GM12878 (cell line): Measurements from ENCODE around the gene RNF167. TPM values are rescaled to one million over a fixed set of nuclear protein-coding genes. Genes with fewer than 3 reads are reported as not detected.

ENCODE experiments used
- ATAC-seq: fragments of 200-7000 bp; cut with Tn5 transposase; 3 replicates; pipeline ENCODE4 v1.9.1; 2020; ENCODE audit warnings: mild to moderate bottlenecking, moderate library complexity
- BruUV-seq: library from RNA; stranded (reverse); fragments of 400-500 nt; replicated peaks from 2 replicates; lab custom pipeline; 2021; lab: Mats Ljungman, UMichigan
- CTCF ChIA-PET: fragments of 300-600 bp; sonication (Branson Sonifier 250); formaldehyde crosslinking; extraction: SDS; loops from one replicate; lab custom pipeline; 2021; ENCODE audit warnings: inconsistent platforms; lab: Yijun Ruan, JAX
- POLR2A ChIA-PET: fragments of 350-600 bp; formaldehyde crosslinking; extraction: SDS; loops from one replicate; lab custom pipeline; 2021; ENCODE audit warnings: inconsistent platforms; lab: Charles Lee
- RAD21 ChIA-PET: fragments of 300-600 bp; sonication (Branson Sonifier 250); formaldehyde crosslinking; loops from one replicate; lab custom pipeline; 2023; ENCODE audit warnings: antibody characterized with exemption; ENCODE audit not compliant: unreplicated experiment; lab: Charles Lee
- SMC1A ChIA-PET: fragments of 300-600 bp; sonication (Branson Sonifier 250); formaldehyde crosslinking; loops from one replicate; lab custom pipeline; 2023; ENCODE audit not compliant: unreplicated experiment, uncharacterized antibody; lab: Charles Lee
- DNase-seq: peaks from one replicate; pipeline ENCODE4 v3.0.0-alpha.2; 2011; ENCODE audit warnings: low read depth, low spot score
- FAIRE-seq: peaks from 3 replicates; lab custom pipeline; 2011; peaks lifted over from hg19 to GRCh38; lab: Jason Lieb, UNC
- H2AFZ ChIP-seq: 2 replicates; pipeline ENCODE4 v1.6.0; 2011; ENCODE audit warnings: low read depth, low read length, control low read depth; ENCODE audit not compliant: control insufficient read depth
- H3K27ac ChIP-seq: 2 replicates; pipeline ENCODE4 v1.5.1; 2011; ENCODE audit warnings: control low read depth; ENCODE audit not compliant: control insufficient read depth, insufficient read depth
- H3K27me3 ChIP-seq, 2 experiments: replicated peaks in 1 of 2; 2 replicates each; pipeline versions ENCODE4 v1.6.0 to v1.6.1; 2011; ENCODE audit warnings: low read length in 1 of 2; ENCODE audit not compliant: control insufficient read depth in 2 of 2, insufficient read depth in 2 of 2
- H3K36me3 ChIP-seq, 2 experiments: 2 replicates each; pipeline ENCODE4 v1.5.1; 2011; ENCODE audit warnings: low read length in 1 of 2; ENCODE audit not compliant: control insufficient read depth in 2 of 2, insufficient read depth in 2 of 2
- H3K4me1 ChIP-seq: 2 replicates; pipeline ENCODE4 v1.6.1; 2011; ENCODE audit warnings: mild to moderate bottlenecking, low read length, moderate library complexity, mixed read lengths; ENCODE audit not compliant: control insufficient read depth, insufficient read depth
- H3K4me2 ChIP-seq: 2 replicates; pipeline ENCODE4 v1.6.0; 2011; ENCODE audit warnings: control low read depth; ENCODE audit not compliant: control insufficient read depth, insufficient read depth
- H3K4me3 ChIP-seq: fragments of 200-600 bp; sonication (generic); 2 replicates; pipeline ENCODE4 v1.5.1; 2016
- H3K79me2 ChIP-seq: 2 replicates; pipeline ENCODE4 v1.6.0; 2011; ENCODE audit warnings: low read length; ENCODE audit not compliant: control insufficient read depth, insufficient read depth
- H3K9ac ChIP-seq: 2 replicates; pipeline ENCODE4 v1.8.0; 2011; ENCODE audit warnings: low read length, control low read depth, mixed read lengths; ENCODE audit not compliant: control insufficient read depth, insufficient read depth
- H3K9me3 ChIP-seq: replicated peaks from 3 replicates; pipeline ENCODE4 v1.5.1; 2011; ENCODE audit warnings: mild to moderate bottlenecking, low read length; ENCODE audit not compliant: control insufficient read depth, insufficient read depth
- H4K20me1 ChIP-seq: 2 replicates; pipeline ENCODE4 v1.6.0; 2011; ENCODE audit not compliant: control insufficient read depth, insufficient read depth
- ASH2L ChIP-seq: fragments of 300-600, 200-600 bp; sonication (generic); IDR thresholded peaks from 2 replicates; pipeline ENCODE4 v1.6.1; 2017; ENCODE audit warnings: low read depth, mild to moderate bottlenecking, borderline replicate concordance
- ATF2 ChIP-seq: IDR thresholded peaks from 2 replicates; pipeline ENCODE4 v1.6.1; 2012; ENCODE audit warnings: low read length, inconsistent platforms
- CHD2 ChIP-seq: IDR thresholded peaks from 2 replicates; pipeline ENCODE4 v1.6.1; 2011; ENCODE audit warnings: low read depth, low read length, improper control_type of control experiment, borderline replicate concordance
- E2F4 ChIP-seq: IDR thresholded peaks from 2 replicates; pipeline ENCODE4 v1.6.1; 2012; ENCODE audit warnings: low read depth, low read length, improper control_type of control experiment
- FOXK2 ChIP-seq: fragments of 450-650 bp; IDR thresholded peaks from 2 replicates; pipeline ENCODE4 v1.6.1; 2017; ENCODE audit warnings: mild to moderate bottlenecking, moderate library complexity
- HCFC1 ChIP-seq: fragments of 150-350 bp; IDR thresholded peaks from 2 replicates; pipeline ENCODE4 v1.6.1; 2014; ENCODE audit warnings: low read length
- JUNB ChIP-seq: IDR thresholded peaks from 2 replicates; pipeline ENCODE4 v1.6.1; 2016; ENCODE audit warnings: antibody characterized with exemption, mild to moderate bottlenecking
- KLF5 ChIP-seq: fragments of 450-650 bp; IDR thresholded peaks from 2 replicates; pipeline ENCODE4 v1.6.1; 2014; ENCODE audit warnings: mild to moderate bottlenecking; ENCODE audit not compliant: partially characterized antibody
- LARP7 ChIP-seq: fragments of 450-650 bp; IDR thresholded peaks from 2 replicates; pipeline ENCODE4 v1.6.1; 2017; ENCODE audit warnings: mild to moderate bottlenecking
- MYB ChIP-seq: fragments of 150-350 bp; IDR thresholded peaks from 2 replicates; pipeline ENCODE4 v1.6.1; 2014; ENCODE audit warnings: mild to moderate bottlenecking, low read depth, low read length, borderline replicate concordance
- POLR2AphosphoS2 ChIP-seq: IDR thresholded peaks from 2 replicates; pipeline ENCODE4 v1.6.1; 2011; ENCODE audit warnings: low read depth, mild to moderate bottlenecking, low read length, improper control_type of control experiment, moderate library complexity
- SIX5 ChIP-seq: IDR thresholded peaks from 2 replicates; pipeline ENCODE4 v1.6.1; 2011; ENCODE audit warnings: mild to moderate bottlenecking, low read depth, low read length, moderate library complexity; ENCODE audit not compliant: severe bottlenecking
- STAT3 ChIP-seq: IDR thresholded peaks from 2 replicates; pipeline ENCODE4 v1.6.1; 2011; ENCODE audit warnings: low read depth, low read length, improper control_type of control experiment
- TCF12 ChIP-seq: IDR thresholded peaks from 2 replicates; pipeline ENCODE4 v1.6.1; 2011; ENCODE audit warnings: low read depth, mild to moderate bottlenecking, low read length
- TCF3 ChIP-seq: IDR thresholded peaks from 2 replicates; pipeline ENCODE4 v1.6.1; 2012; ENCODE audit warnings: low read depth, mild to moderate bottlenecking, low read length, borderline replicate concordance; ENCODE audit not compliant: insufficient read depth
- ZNF24 ChIP-seq: fragments of 450-650 bp; IDR thresholded peaks from 2 replicates; pipeline ENCODE4 v1.6.1; 2017; ENCODE audit warnings: antibody characterized with exemption, mild to moderate bottlenecking
- WGBS: methylation state at CpG from one replicate; pipeline ENCODE4 v1.1.6; 2016; ENCODE audit warnings: low lambda C conversion rate; ENCODE audit not compliant: insufficient replicate concordance, insufficient coverage; ENCODE audit errors: missing lambda C conversion rate; 5-methylcytosine and 5-hydroxymethylcytosine counted together
- in situ Hi-C: fragments of 300-500 bp; cut with MboI; formaldehyde crosslinking; loops from 9 replicates; pipeline ENCODE4 v1.14.3; 2018; ENCODE audit warnings: mixed read lengths
- intact Hi-C: fragments of 100-400 bp; cut with micrococcal nuclease; formaldehyde crosslinking; loops from one replicate; pipeline ENCODE4 v1.14.2; 2022; ENCODE audit not compliant: unreplicated experiment
- polyA plus RNA-seq, 11 experiments: library from polyadenylated mRNA; depleted of rRNA in 4 of 11; unstranded in 6 of 11; stranded (reverse) in 5 of 11; fragments of >200 nt; fragmentation: Nextera tagmentation in 4 of 11; fragmentation: Illumina TruSeq in 1 of 11; extraction: Ambion mirVana in 4 of 11; extraction: Trizol in 1 of 11; gene quantifications; 1 replicate in 1 of 11; 2 replicates in 10 of 11; pipeline versions ENCODE4 v1.2.1 to v1.2.3, GENCODE V29; 2011 to 2016; ENCODE audit warnings: inconsistent platforms in 2 of 11, missing spikeins in 2 of 11, low read depth in 1 of 11
- total RNA-seq, 4 experiments: library from RNA; depleted of rRNA in 3 of 4; stranded (reverse); fragments of >200 nt in 3 of 4; fragmentation: Illumina TruSeq in 1 of 4; extraction: Trizol in 1 of 4; gene quantifications; 2 replicates each; pipeline versions ENCODE4 v1.2.1 to v1.2.3, GENCODE V29; 2013 to 2021

Gene RNF167
- total and polyA plus RNA-seq, 10 of the 15 experiments (the other 5 are each of a cell fraction or from before 2014, with no cell fraction given) = 33.6 to 147 (median 57.6) TPM

- TF ChIP-seq ATF2 = no peak
- TF ChIP-seq HCFC1 = peak; percentile 9; the same call in 1 of the 2 replicates
These were observed 7.5 kb downstream of the RNF167 start (continued) for GRCh38 chr17:4947411-4948165.

- H2AFZ ChIP-seq = peak within 1 kb of the TSS; percentile 63
- peak within 1 kb of the TSS; percentile 80 for H3K4me2 ChIP-seq
- H4K20me1 ChIP-seq = peaks cover 5% of the 10 kb centered on the region
- FAIRE-seq (no peak), DNase-seq (peak; percentile 69), ATAC-seq (peak; percentile 41)
- intact Hi-C loops (loop anchor here (2.0 kb wide), 1 partner anchor 48 kb away; the partner anchor contains the start of genes INCA1 and KIF1C), in situ Hi-C loops (no loop called here)
- no TSS peak for BruUV-seq
- H3K36me3 ChIP-seq = peaks cover 10 to 12% of the 10 kb centered on the region in 2 experiments
- ChIA-PET RAD21 (interaction anchor here (0.9 to 9.8 kb wide), 6 partner anchors 9 to 244 kb away, joined by 3 to 73 read pairs (median 4); partner anchors contain the start of genes CAMTA2, CHRNE, RNF167 and SLC25A11), CTCF (interaction anchor here (1.0 to 3.3 kb wide), 4 partner anchors 18 to 69 kb away, joined by 3 to 13 read pairs (median 8); partner anchors contain the start of gene SPAG7), POLR2A (interaction anchor here (0.9 to 17.5 kb wide), 5 partner anchors 9 to 80 kb away, joined by 3 to 272 read pairs (median 6); partner anchors contain the start of genes RNF167, SLC25A11 and SPAG7), SMC1A (interaction anchor here (0.9 to 7.1 kb wide), 3 partner anchors 19 to 114 kb away, joined by 3 to 50 read pairs (median 3); partner anchors contain the start of gene SPAG7)
- H3K9me3 ChIP-seq = no peaks in the 10 kb centered on the region
- peaks cover 38% of the 10 kb centered on the region for H3K4me1 ChIP-seq
- H3K27me3 ChIP-seq = no peaks in the 10 kb centered on the region
- H3K4me3 ChIP-seq = peak within 1 kb of the TSS; percentile 96
- H3K9ac ChIP-seq = peak within 1 kb of the TSS; percentile 100
- H3K79me2 ChIP-seq = peaks cover 63% of the 10 kb centered on the region
- peak within 1 kb of the TSS; percentile 100 for H3K27ac ChIP-seq
- WGBS = under 1% methylated on average over 47 of the region's 59 CpGs
- TF ChIP-seq CHD2 (peak; percentile 65), POLR2AphosphoS2 (peak; percentile 92), ASH2L (no peak), KLF5 (no peak), STAT3 (peak; percentile 48; the same call in 1 of the 2 replicates), FOXK2 (peak; percentile 73; the same call in 1 of the 2 replicates), SIX5 (no peak), TCF12 (0 out of 2 replicates have a peak, but pooled peaks have one; percentile 14), MYB (no peak), ZNF24 (0 out of 2 replicates have a peak, but pooled peaks have one; percentile 26), LARP7 (peak; percentile 86), E2F4 (peak; percentile 76), TCF3 (peak; percentile 80), JUNB (0 out of 2 replicates have a peak, but pooled peaks have one; percentile 16)
These were observed 8.3 kb downstream of the RNF167 start, which contains the start of gene PFN1 for GRCh38 chr17:4948166-4948930. Gene PFN1, minus strand, starts transcription at chr17:4948530. Its CDS starts 136 bp downstream, at chr17:4948394.
